Measurements from ENCODE around the gene NUDT21. TPM values are rescaled to one million over a fixed set of nuclear protein-coding genes. Genes with fewer than 3 reads are reported as not detected.
"Not testable (repeated sequence)": the region's sequence is repeated elsewhere in the genome, so short reads cannot be mapped to it uniquely, and the experiment has no call there.

The NUDT21 gene
- total RNA-seq, 1 donor from 2014 or later = 38.1 TPM

DNA sequence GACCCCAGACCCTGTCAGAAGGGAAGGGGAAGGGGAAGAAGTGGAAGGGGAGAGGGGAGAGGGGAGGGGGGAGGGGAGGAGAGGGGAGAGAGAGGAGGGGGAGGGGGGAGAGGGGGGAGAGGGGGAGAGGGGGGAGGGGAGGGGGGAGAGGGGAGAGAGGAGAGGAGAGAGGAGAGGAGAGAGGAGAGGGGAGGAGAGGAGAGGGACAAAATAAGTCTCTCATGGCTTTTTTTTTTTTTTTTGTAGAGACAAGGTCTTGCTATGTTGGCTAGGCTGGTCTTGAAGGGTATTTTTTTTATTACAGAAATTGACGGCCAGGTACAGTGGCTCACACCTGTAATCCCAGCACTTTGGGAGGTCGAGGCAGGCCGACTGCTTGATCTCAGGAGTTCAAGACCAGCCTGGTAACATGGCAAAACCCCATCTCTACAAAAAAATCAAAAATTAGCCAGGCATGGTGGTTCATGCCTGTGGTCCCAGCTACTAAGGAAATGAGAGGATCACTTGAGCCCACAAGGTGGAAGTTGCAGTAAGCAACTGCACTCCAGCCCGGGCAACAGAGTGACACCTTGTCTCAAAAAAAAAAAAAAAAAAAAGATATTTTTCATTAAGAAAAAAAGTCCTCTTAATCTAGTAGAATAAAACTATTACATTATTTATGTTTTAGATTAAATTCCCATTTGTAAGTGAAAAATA lies 45.0 kb downstream of the NUDT21 start:
- Histone ChIP-seq H3K27me3 (no peaks in the 10 kb centered on the region), H3K4me3 (no peak overlapping the region), H3K36me3 (peaks cover 0 to 57% of the 10 kb centered on the region in 2 donors), H3K9me3 (no peaks in the 10 kb centered on the region), H3K27ac (no peak overlapping the region), H3K4me1 (no peaks in the 10 kb centered on the region)
- TF ChIP-seq POLR2A (IDR thresholded peaks at IDR 0.05) = no peak
- intact Hi-C loops (cut with DNase I) = no loop called here
- DNase-seq (ENCODE audit: extremely low spot score in 2 of 2) = no peak

DNA sequence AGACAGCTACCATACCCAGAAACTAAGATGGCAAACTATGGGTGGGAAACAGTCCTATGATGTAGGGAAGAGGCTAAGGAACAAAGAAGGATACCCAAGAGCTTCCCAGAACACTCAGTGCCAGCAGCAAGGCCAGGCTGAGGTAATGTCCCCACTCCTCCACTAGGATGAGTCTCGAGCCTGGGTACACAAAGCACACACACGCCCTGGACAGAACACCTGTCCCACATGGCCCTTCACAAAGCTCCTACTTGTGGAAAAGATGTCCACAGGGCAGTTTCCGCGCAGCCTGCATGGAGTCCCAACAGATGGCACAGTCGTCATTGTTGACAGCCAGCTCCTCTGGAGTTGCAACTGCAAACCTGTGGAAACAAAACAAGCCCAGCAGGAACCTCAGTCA lies 49.6 kb downstream of the NUDT21 start:
- H3K27me3 ChIP-seq = no peaks in the 10 kb centered on the region
- no peaks in the 10 kb centered on the region for H3K9me3 ChIP-seq
- peaks cover 0 to 53% of the 10 kb centered on the region in 2 donors for H3K36me3 ChIP-seq
- no peaks in the 10 kb centered on the region for H3K4me1 ChIP-seq
- no peak for DNase-seq (ENCODE audit: extremely low spot score in 2 of 2)
- H3K4me3 ChIP-seq = no peak overlapping the region
- no peak overlapping the region for H3K27ac ChIP-seq
- intact Hi-C loops (cut with DNase I) = no loop called here
- TF ChIP-seq, protein P1, sequence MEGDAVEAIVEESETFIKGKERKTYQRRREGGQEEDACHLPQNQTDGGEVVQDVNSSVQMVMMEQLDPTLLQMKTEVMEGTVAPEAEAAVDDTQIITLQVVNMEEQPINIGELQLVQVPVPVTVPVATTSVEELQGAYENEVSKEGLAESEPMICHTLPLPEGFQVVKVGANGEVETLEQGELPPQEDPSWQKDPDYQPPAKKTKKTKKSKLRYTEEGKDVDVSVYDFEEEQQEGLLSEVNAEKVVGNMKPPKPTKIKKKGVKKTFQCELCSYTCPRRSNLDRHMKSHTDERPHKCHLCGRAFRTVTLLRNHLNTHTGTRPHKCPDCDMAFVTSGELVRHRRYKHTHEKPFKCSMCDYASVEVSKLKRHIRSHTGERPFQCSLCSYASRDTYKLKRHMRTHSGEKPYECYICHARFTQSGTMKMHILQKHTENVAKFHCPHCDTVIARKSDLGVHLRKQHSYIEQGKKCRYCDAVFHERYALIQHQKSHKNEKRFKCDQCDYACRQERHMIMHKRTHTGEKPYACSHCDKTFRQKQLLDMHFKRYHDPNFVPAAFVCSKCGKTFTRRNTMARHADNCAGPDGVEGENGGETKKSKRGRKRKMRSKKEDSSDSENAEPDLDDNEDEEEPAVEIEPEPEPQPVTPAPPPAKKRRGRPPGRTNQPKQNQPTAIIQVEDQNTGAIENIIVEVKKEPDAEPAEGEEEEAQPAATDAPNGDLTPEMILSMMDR (IDR thresholded peaks at IDR 0.05) = no peak
- TF ChIP-seq POLR2A (IDR thresholded peaks at IDR 0.05) (no peak), POLR2AphosphoS5 (IDR thresholded peaks at IDR 0.05; ENCODE audit: insufficient read depth in 1 of 2, low read depth in 1 of 2) (no peak)

DNA sequence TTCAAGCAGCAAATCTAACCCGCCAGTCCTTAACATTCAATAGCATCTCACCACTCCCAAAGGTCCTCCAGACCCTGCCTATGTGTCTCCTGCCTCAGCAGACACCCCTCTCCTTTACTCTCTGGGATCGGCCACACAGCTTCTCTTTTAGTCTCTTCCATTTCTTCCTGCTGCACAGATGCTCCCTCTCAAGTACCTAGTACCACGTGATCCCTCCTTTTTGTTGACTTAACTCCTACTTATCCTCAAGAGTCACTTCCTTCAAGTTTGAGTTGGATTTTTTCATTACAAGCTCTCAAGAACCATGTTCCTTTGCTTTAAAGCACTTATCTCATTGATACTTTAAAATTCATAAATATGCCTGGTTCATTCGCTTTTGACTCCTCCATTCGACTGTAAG lies 50.7 kb downstream of the NUDT21 start:
- Histone ChIP-seq H3K36me3 (peaks cover 0 to 53% of the 10 kb centered on the region in 2 donors), H3K27me3 (no peaks in the 10 kb centered on the region)
- intact Hi-C loops (cut with DNase I) = no loop called here

DNA sequence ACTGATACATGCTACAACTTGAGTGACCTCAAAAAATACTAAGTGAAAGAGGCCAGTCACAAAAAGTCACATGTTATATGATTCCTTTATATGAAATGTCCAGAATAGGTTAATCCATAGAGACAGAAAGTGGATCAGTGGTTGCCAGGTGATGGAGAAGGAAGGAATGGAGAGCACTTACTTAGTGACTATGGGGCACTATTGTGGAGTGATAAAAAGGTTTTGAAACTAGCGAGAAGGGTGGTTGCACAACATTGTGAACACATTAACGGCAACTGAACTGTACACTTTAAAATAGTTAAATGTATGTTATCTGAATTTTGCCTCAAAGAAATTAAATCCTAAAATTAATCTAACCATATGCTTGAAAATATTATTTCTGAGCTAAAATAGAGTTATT lies 51.6 kb downstream of the NUDT21 start:
- Histone ChIP-seq H3K36me3 (peaks cover 0 to 47% of the 10 kb centered on the region in 2 donors), H3K27me3 (no peaks in the 10 kb centered on the region), H3K4me3 (no peak overlapping the region), H3K4me1 (no peaks in the 10 kb centered on the region), H3K9me3 (no peaks in the 10 kb centered on the region), H3K27ac (no peak overlapping the region)
- DNase-seq (ENCODE audit: extremely low spot score in 2 of 2) = no peak
- intact Hi-C loops (cut with DNase I) = no loop called here
- TF ChIP-seq POLR2AphosphoS5 (IDR thresholded peaks at IDR 0.05; ENCODE audit: insufficient read depth in 1 of 2, low read depth in 1 of 2) (no peak), POLR2A (IDR thresholded peaks at IDR 0.05) (no peak)
- TF ChIP-seq, protein P1 (IDR thresholded peaks at IDR 0.05) = no peak

More for the DNA sequence above, 50.7 kb downstream of the NUDT21 start:
- Histone ChIP-seq H3K4me1 (no peaks in the 10 kb centered on the region), H3K27ac (no peak overlapping the region), H3K9me3 (no peaks in the 10 kb centered on the region), H3K4me3 (no peak overlapping the region)
- TF ChIP-seq POLR2AphosphoS5 (IDR thresholded peaks at IDR 0.05; ENCODE audit: insufficient read depth in 1 of 2, low read depth in 1 of 2) (no peak), POLR2A (IDR thresholded peaks at IDR 0.05) (no peak)
- TF ChIP-seq, protein P1 (IDR thresholded peaks at IDR 0.05) = no peak
- DNase-seq (ENCODE audit: extremely low spot score in 2 of 2) = no peak

DNA sequence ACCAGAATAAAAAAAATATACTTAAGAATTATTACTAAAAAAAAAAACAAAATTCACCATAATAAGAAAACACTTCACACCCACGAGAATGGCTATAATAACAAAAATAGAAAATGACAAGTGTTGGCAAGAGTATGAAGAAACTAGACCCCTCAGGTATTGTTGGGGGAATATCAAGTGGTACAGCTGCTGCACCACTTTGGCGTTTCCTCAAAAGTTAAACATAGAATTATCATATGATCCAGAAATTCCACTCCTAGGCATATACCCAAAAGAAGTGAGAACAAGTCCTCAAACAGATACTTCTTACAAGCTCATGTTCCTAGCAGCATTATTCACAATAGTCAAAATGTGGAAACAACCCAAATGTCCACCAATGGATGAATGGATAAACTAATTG lies 52.1 kb downstream of the NUDT21 start:
- Histone ChIP-seq H3K27ac (no peak overlapping the region), H3K36me3 (peaks cover 0 to 42% of the 10 kb centered on the region in 2 donors), H3K9me3 (no peaks in the 10 kb centered on the region), H3K27me3 (no peaks in the 10 kb centered on the region), H3K4me1 (no peaks in the 10 kb centered on the region), H3K4me3 (no peak overlapping the region)
- intact Hi-C loops (cut with DNase I) = no loop called here
- no peak for DNase-seq (ENCODE audit: extremely low spot score in 2 of 2)
- TF ChIP-seq POLR2AphosphoS5 (IDR thresholded peaks at IDR 0.05; ENCODE audit: insufficient read depth in 1 of 2, low read depth in 1 of 2) = no peak
- TF ChIP-seq POLR2A (IDR thresholded peaks at IDR 0.05) = no peak
- TF ChIP-seq, protein P1 (IDR thresholded peaks at IDR 0.05) = no peak

DNA sequence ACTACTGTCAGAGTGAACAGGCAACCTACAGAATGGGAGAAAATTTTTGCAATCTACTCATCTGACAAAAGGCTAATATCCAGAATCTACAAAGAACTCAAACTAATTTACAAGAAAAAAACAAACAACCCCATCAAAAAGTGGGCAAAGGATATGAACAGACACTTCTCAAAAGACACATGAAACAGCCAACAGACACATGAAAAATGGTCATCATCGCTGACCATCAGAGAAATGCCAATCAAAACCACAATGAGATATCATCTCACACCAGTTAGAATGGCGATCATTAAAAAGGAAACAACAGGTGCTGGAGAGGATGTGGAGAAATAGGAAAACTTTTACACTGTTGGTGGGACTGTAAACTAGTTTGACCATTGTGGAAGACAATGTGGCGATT lies 54.4 kb downstream of the NUDT21 start:
- H3K27me3 ChIP-seq; intact Hi-C loops (cut with DNase I); H3K27ac ChIP-seq; H3K9me3 ChIP-seq; H3K4me1 ChIP-seq; H3K4me3 ChIP-seq; DNase-seq (ENCODE audit: extremely low spot score in 2 of 2): not testable (repeated sequence)
- H3K36me3 ChIP-seq = peaks cover 0 to 25% of the 10 kb centered on the region in 2 donors

All from vagina (tissue), 2 donors.